ENCODE data around the gene TAAR5.
"Not testable (repeated sequence)": the region's sequence is repeated elsewhere in the genome, so short reads cannot be mapped to it uniquely, and the experiment has no call there.

Gene TAAR5

GRCh38 chr6:132569170-132569569, 20.4 kb downstream of the TAAR5 start:
- DNase-seq, result no peak

DNA sequence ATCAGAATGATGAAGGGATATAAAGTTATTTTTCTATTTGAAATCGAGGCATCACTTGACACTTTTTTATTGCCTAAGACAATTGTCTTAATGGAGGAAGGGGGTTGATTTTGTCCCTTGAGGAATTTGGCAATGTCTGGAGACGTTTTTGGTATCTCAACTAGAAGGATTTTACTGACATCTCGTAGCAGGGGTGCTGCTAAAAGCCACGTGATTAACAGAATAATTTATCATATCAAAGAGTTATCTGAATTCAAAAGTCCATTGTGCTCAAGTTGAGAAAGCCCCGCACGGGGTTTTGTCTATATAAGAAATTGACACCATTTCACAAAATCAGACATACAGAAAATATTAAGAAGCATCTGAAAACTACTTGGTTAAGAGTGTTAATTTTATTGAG, 20.9 kb downstream of the TAAR5 start:
- no peak for DNase-seq

DNA sequence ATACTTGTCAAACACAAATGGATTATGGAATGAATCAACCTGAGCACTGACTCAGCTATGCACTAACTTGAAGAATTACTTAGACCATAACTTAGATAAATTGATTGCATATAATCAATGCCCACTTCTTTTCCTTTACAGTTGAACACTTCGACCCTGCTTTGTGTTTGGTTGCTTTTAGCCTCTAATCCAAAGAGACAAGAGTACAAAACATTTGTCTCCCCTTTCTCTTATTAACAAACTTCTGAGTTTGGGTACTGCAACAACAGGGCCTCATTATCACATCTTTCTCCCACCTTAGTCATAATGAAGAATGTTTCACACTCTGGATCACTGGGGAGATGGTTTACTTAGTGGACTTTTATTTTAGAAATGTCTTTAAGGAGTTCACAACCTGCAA, 22.0 kb downstream of the TAAR5 start:
- no peak for DNase-seq

DNA sequence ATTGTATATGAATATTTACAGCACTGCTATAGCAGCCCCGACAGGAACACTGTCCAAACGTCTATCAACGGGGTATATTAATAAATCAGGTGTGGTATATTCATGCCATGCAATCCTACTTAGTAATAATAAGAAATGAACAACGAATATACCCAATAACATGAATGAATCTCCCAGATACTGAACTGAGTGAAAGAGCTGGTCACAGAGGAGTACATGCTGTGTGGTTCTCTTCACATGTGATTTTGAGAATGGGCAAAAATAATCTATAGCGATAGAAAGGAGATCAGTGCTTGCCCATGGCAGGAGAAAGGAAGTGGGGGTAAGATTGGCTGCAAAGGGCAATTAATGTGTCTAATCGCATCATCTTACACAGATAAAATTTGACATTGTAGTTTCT, 23.1 kb downstream of the TAAR5 start:
- no peak for DNase-seq

DNA sequence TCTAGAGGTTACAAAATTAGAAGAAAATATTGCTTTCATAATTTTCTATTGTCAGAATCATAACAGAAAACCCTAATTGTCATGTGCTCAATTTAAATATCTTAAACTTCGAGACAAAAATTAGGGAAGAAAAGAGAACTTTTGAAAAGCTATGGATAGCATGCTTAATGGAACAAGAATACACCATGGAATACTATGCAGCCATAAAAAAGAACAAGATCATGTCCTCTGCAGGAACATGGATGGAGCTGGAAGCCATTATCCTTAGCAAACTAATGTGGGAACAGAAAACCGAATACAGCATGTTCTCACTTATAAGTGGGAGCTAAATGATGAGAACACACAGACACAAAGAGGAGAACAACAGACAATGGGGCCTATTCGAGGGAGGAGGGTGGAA, 29.5 kb downstream of the TAAR5 start:
- not testable (repeated sequence) for DNase-seq

DNA sequence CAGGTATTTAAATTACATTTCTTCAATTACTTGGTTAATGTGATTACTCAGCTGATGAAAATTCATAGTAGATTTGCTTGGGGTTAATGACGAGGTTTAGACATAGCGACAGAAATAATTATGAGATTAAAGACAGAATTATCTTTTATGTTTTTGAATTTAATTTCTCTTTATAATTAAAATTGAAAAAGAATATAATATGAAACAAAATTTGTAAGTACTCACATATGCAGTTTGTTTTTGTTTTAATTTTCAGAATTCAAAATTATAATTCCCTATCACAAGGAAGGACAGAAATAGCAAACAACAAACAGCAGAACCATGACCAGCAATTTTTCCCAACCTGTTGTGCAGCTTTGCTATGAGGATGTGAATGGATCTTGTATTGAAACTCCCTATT, 37.2 kb downstream of the TAAR5 start, which contains the start of gene TAAR8:
Gene TAAR8 (plus strand): TSS at position 301 of the 400 bp plus-strand sequence. CDS start 21 bp downstream, at position 322.
- no peak for DNase-seq

GRCh38 chr6:132551214-132551613, 38.3 kb downstream of the TAAR5 start:
- no peak for DNase-seq

- no peak for DNase-seq
Measured at GRCh38 chr6:132548746-132549463, 40.6 kb downstream of the TAAR5 start.

- DNase-seq, result no peak
Measured at GRCh38 chr6:132544826-132545225, 44.7 kb downstream of the TAAR5 start.

All from GF-D8 (cell line).